Measurements from ENCODE around the gene WFDC8.

GRCh38 chr20:45592574-45593189 lies 13.6 kb upstream of the WFDC8 start:
- TF ChIP-seq CTCF (conservative IDR thresholded peaks at IDR 0.05; ENCODE audit: low read length): peak; percentile 97
- no peak for TF ChIP-seq EZH2phosphoT487 (IDR thresholded peaks at IDR 0.05; ENCODE audit: borderline replicate concordance, low read depth, low read length)
